ENCODE data around the gene CFDP1.

Gene CFDP1

GRCh38 chr16:75264999-75265910 lies 168.0 kb downstream of the CFDP1 start:
- DNase-seq (ENCODE audit: low read depth) = no peak

GRCh38 chr16:75264457-75264998 lies 168.8 kb downstream of the CFDP1 start:
- no peak for DNase-seq (ENCODE audit: low read depth)

DNA sequence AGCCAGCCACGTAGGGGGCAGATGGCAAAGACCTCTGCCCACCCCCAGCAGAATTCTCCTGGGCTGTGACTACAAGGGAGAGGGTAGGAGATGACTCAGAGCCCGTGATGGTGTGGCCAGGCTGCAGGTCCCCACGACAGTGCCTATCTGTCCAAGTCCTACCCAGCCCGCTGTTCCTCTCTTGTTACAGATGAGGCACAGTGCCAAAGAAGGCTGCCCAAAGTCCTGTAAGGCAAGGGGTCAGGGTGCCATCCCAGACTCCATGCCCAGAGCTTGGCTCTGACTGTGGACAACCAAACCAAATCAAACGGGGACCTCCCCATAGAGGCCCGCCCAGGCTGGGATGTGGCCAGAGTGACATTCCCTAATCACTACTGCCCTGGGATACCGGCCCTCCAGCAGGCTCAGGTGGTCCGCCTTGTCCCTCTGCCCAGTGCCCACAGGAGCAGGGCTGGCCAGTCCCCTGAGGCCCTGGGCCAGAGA lies 169.3 kb downstream of the CFDP1 start:
- no peak for DNase-seq (ENCODE audit: low read depth)

DNA sequence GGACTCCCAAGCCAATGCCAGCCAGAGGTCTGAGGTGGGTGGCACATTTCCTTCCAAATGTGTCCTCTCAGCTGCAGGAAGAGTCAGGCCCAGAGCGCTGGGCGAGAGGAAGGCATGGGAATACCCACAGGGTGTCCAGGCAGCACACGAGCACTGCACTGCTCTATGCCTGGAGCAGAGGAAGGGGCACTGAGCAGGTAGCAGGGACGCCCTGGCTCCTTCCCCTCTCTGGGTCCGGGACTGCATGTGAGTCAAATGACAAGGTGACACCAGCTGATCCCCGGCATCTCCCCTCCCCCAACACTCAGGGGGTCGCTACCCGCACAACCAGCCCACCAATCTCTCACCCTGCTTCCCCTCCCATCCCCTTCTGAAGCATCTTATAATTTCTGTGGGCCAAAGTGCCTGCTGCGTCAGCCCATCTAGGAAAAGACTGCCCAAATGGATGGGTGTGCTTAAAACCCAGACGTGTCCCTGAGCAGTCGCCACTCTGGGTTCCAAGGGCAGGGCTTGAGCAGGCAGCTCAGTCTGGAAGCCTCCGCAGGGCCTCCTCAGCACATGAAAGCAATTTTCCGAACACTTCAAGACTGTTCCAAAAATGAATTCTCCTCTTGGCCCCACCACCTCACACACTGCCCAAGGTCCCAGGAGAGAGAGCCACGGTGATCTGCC lies 169.9 kb downstream of the CFDP1 start:
- no peak for DNase-seq (ENCODE audit: low read depth)

DNA sequence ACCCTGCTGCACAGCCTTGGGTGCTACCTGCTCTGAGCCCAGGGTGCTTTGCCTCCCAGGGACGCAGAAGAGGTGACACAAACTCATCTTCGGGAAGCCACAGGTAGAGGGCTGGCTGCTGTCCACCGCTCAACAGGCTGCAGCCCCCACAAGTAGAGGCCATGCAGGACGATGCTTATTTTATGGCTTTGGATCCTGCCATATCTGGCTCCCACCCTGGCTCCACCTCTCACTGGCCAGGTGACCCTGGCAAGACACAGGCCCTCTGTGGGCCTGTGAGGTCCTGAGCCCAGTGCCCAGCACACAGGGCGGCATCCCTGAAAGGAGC lies 170.5 kb downstream of the CFDP1 start:
- DNase-seq (ENCODE audit: low read depth) = no peak

- DNase-seq (ENCODE audit: low read depth) = no peak
Measured at GRCh38 chr16:75262104-75262799, 171.1 kb downstream of the CFDP1 start.

- DNase-seq (ENCODE audit: low read depth) = no peak
Measured at GRCh38 chr16:75261590-75262078, 171.7 kb downstream of the CFDP1 start.

DNA sequence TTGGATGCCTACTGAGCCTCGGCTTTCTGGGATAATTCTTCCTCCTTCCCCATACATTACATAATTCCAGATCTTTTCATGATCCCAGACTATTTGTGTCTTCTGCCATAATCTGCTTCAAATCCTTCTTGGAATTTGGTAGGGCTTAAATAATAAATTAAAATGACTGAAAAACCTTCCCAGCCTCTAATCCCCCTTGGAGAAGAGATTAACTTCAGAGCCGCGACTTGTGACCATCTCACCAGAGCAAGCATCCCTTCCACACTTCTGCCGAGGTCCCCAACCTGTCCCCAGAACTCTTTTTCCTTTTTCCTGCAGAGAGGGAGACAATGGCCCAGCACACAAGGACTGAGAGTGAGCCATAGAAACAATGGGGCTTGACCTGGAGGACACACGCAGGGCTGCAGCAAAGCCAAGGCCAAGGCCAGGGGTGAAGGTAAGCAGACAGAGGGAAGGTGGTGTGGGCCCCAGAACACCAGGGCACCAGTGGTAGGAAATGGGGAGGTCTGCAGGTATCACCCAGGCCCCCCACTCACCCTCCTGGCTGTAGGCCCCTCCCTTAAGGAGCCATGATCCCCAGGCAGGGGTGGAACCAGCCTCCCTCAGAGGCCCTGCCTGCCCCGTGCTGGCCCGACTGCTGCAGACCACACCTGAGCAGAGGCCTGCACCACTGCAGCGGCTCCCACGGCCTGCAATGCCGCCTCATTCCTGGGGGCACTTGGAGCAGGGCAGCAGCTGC lies 172.3 kb downstream of the CFDP1 start:
- no peak for DNase-seq (ENCODE audit: low read depth)

DNA sequence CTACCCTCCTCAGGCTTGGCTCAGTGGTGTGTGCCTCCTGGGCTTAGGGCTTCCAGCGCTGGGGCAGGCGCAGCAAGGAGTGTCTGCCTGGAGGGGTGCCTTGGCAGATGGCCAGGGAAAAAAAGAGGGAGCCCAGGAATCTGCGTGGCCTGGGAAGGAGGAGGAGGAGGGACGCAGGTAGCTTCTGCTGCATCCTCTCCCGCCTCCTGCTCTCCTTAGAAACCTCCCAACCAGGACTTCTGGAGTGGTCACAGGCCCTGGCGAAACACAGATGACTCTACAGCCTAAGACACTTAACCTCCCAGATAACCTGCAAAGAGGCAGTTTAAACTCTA lies 174.5 kb downstream of the CFDP1 start:
- no peak for DNase-seq (ENCODE audit: low read depth)

GRCh38 chr16:75257886-75258806 lies 175.2 kb downstream of the CFDP1 start:
- DNase-seq (ENCODE audit: low read depth) = no peak

- no peak for DNase-seq (ENCODE audit: low read depth)
Measured at GRCh38 chr16:75256696-75257343, 176.5 kb downstream of the CFDP1 start.

GRCh38 chr16:75256059-75256571 lies 177.2 kb downstream of the CFDP1 start:
- no peak for DNase-seq (ENCODE audit: low read depth)

- no peak for DNase-seq (ENCODE audit: low read depth)
Measured at GRCh38 chr16:75254359-75254837, 178.9 kb downstream of the CFDP1 start.

GRCh38 chr16:75252946-75253911 lies 180.1 kb downstream of the CFDP1 start:
- DNase-seq (ENCODE audit: low read depth) = no peak

- no peak for DNase-seq (ENCODE audit: low read depth)
Measured at GRCh38 chr16:75252049-75252864, 181.0 kb downstream of the CFDP1 start.

DNA sequence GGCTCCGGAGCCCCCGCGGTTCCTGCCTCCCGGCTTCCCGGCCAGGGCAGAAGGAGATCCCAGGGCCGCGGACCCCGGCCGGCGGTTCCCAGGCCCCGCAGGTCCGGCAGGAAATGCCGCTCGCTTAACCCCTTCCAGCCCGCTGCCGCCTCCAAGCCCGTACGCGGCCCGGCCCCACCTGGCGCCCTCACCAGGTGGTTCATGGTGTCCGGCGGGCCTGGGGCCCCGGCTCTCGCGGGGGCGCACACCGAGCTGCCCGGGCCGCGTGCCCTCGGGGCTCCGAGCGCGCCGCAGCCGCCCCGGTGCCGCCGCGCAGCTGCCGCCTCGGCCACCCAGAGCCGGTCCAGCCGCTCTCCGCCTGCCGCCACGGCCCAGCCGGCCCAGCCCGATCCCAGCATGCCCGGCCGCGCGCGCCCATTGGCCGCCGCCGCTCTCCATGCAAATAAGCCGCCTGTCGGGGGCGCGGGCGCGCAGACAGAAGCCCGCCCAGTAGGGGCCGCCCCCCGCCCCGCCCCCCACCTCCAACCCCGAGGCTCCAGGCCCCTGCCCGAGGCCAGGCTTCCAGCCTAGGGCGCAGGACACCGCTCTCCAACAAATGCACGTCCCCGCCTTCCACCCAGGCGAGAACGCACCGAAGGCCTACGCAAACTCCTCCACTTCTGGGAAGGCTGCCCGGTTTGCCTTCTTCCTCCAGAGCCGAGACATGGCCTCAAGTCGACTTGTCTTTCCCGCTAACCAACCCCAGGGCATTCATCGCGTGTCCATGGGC lies 181.8 kb downstream of the CFDP1 start, which contains the start of gene BCAR1:
Gene BCAR1 (minus strand): TSS at position 345 of the 769 bp plus-strand sequence. CDS start 142 bp downstream, at position 203.
- DNase-seq (ENCODE audit: low read depth) = peak; percentile 76
